NCI-H2196 (cell line): ENCODE measurements around the gene B3GNT3.
A peak's percentile ranks its signal among the peaks of the same experiment; 100 is the strongest.

Source experiments
- DNase-seq: peaks from one replicate; lab custom pipeline; 2025; ENCODE audit not compliant: unreplicated experiment; lab: John Stamatoyannopoulos, UW

B3GNT3 gene

DNA sequence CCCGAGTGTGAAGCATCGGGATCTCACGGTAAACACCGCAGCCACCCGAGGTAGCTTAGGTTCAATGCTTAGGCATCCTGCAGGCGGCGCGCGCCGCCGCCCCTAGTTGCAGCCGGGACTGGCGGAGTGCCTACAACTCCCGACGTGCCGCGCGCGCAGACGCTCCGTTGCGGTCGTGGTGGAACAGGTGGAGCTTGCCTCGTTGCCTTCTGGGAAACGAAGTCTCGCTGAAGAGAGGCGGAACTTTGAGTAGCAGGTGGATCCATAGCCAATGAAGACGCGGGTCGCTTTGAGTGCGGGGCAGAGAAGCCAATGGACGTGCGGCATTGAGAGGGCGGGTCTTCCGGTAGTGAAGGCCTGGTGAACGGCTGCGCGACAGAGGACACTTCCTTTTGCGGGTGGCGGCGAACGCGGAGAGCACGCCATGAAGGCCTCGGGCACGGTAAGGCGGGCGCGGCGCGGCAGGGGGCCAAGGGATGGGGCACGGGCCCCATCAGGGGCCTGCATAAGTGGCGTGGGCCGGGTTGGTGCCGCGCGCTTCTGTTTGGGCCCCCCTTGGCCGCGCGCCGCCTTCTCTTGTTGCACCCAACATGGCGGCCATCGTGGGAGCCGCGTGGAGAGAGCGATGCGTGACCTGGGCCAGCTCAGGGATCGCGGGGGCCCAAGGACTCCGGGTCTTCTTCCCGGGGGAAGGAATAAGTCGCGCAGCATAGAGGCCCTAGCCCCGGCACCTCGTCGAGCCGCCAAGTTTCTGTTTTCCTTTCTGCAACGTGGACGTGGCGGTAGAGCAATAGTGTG lies 64.8 kb downstream of the B3GNT3 start, which contains the start of gene RPL18A:
Gene RPL18A, plus strand, starts transcription at position 378 of the 798 bp plus-strand sequence. Its CDS starts 47 bp downstream, at position 425.
- DNase-seq, result peak; percentile 99

DNA sequence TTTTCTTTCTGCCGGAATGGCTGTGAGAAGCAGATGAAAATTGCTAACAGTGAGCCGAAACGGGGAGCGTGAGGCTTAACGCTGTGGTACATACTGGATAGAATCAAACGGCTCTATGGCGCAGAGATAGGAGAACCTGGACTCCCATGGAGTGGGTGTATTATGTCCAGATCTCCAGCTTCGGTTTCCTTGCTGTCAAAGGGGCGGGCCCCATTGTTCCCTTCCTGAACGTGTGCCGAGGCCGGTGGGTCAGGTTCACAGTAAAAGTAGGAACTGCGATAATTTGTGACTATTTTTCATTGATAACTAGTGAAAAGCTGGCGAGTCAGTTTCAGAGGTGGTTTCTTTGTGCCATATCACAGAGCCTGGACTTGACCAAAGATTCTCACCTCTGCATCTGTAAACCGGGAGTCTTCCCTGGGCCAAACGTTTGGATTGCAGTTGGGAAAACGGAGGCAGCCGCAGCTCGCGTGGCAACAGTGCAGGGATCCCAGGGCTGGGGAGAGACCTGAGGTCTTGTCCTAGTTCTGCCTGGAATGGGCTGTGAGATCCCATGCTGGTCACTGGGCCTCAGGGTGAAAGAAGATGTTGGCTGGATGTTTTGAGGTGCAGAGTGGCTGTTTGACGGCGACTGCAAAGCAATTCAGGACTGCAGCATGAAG lies 65.5 kb downstream of the B3GNT3 start:
- DNase-seq, result no peak

DNA sequence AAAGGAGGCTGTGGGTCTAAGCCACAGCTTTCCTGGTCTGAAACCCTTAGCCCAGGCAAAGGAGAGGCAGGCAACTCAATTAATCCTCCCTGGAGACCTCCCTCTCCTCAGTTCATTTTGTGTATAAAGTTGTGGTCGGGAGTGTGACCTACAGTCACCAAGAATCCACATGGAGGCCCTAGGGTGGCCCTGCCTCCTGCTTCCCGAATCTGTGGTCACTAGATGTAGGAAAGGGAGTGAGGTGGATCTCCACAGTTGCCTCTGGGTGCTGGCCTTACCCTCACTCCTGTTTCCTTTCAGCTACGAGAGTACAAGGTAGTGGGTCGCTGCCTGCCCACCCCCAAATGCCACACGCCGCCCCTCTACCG lies 66.0 kb downstream of the B3GNT3 start:
- no peak for DNase-seq

DNA sequence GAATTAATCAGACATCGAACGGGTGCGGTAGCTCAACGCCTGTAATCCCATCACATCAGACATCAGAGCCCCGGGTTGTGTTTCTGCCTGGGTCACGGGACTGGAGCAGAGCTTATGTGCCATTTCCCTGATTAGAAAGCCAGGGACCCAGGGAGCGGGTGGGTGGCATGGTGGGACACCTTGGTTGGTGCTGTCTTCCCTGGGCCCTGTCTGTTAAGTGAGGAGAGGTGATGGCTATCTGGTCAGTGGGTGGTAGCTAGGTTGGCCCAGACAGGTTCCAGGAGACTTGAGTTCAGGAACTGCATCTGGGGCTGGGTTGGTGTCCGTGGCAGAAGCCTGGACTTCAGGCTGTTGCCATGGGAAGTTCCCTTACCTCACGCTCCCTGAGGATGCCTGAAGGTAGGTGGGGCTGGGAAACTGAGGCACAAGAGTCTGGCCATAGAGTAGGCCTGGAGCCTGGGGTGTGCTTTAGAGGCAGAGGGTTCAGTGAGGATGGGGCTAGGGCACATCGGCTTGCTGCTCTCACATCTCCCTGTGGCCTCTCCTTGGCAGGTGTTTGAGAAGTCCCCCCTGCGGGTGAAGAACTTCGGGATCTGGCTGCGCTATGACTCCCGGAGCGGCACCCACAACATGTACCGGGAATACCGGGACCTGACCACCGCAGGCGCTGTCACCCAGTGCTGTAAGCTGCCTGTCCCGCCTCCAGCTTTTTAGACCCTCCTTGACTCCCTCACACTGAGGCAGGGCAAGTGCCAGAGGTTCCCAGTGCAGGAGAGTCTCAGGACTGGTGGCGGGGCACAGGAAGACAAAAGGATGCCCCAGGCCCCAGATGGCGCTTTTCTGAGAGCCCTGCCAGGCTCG lies 66.8 kb downstream of the B3GNT3 start:
- no peak for DNase-seq

DNA sequence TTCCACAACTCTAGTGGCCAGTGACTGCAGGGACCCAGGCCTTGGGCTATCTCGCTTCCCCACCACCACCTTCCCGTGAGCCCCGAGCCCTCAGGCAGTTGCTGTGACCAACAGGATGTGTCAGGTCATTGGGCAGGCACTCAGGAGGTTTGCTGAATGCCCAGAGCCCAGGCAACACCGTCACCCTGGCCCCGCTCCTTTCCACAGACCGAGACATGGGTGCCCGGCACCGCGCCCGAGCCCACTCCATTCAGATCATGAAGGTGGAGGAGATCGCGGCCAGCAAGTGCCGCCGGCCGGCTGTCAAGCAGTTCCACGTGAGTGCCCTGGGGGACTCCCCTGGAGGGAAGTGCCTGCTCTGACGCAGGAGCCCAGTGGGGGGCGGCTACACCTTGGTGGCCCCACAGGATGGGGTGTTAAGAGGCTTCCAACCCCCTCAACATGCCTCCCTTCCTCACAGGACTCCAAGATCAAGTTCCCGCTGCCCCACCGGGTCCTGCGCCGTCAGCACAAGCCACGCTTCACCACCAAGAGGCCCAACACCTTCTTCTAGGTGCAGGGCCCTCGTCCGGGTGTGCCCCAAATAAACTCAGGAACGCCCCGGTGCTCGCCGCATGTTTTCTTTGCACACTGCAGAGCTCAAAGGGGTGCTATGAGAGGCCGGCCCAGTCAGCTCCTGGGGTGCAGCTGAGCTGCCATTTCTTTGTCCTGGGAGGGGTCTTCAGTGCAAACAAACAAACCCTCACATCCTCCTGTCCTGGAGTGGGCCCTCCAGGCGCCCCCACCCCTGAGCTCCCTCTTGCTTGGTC lies 68.0 kb downstream of the B3GNT3 start:
- no peak for DNase-seq
